ENCODE measurements around the gene FTL.

- TF ChIP-seq CTCF (IDR thresholded peaks at IDR 0.05; ENCODE audit: low read depth, low read length), result no peak
- TF ChIP-seq MYC (IDR thresholded peaks at IDR 0.05; ENCODE audit: low read depth, low read length), result no peak
- TF ChIP-seq POLR2A (IDR thresholded peaks at IDR 0.05; ENCODE audit: extremely low read depth, insufficient read length), result no peak
These were observed 11.1 kb downstream of the FTL start for GRCh38 chr19:48975947-48976847.

All from NB4 (cell line).